Neural progenitor cell (in vitro differentiated cells): ENCODE results near the gene STK32B. TPM values are rescaled to one million over a fixed set of nuclear protein-coding genes. Genes with fewer than 3 reads are reported as not detected.

Experiments
- DNase-seq: peaks from one replicate; pipeline ENCODE4 v3.0.0-alpha.2; 2016; ENCODE audit warnings: low spot score
- H2AFZ ChIP-seq: fragments of 200-600 bp; sonication (generic); replicated peaks from 2 replicates; pipeline ENCODE4 v1.6.1; 2016; ENCODE audit warnings: antibody characterized with exemption
- H3F3A ChIP-seq: fragments of 200-600 bp; sonication (generic); 2 replicates; pipeline ENCODE4 v1.6.1; 2016; ENCODE audit warnings: antibody characterized with exemption, low read depth
- H3K27ac ChIP-seq: fragments of 200-600 bp; sonication (generic); 2 replicates; pipeline ENCODE4 v1.5.1; 2016; ENCODE audit warnings: mild to moderate bottlenecking
- H3K27me3 ChIP-seq: fragments of 200-600 bp; sonication (generic); 2 replicates; pipeline ENCODE4 v1.6.1; 2016; ENCODE audit warnings: mild to moderate bottlenecking, moderate library complexity
- H3K36me3 ChIP-seq: fragments of 200-600 bp; sonication (generic); 2 replicates; pipeline ENCODE4 v1.5.1; 2016
- H3K4me1 ChIP-seq: fragments of 200-600 bp; sonication (generic); 2 replicates; pipeline ENCODE4 v1.6.1; 2016; ENCODE audit warnings: mixed run types
- H3K4me2 ChIP-seq: fragments of 200-600 bp; sonication (generic); 2 replicates; pipeline ENCODE4 v1.6.1; 2016
- H3K4me3 ChIP-seq: fragments of 200-600 bp; sonication (generic); 2 replicates; pipeline ENCODE4 v1.5.1; 2016
- H3K79me2 ChIP-seq: fragments of 200-600 bp; sonication (generic); 2 replicates; pipeline ENCODE4 v1.6.1; 2016; ENCODE audit warnings: low read depth
- H3K9ac ChIP-seq: fragments of 200-600 bp; sonication (generic); 2 replicates; pipeline ENCODE4 v1.6.1; 2016
- H3K9me3 ChIP-seq: fragments of 200-600 bp; sonication (generic); 2 replicates; pipeline ENCODE4 v1.5.1; 2016; ENCODE audit warnings: low read depth
- H4K20me1 ChIP-seq: fragments of 200-600 bp; sonication (generic); 2 replicates; pipeline ENCODE4 v1.6.1; 2016; ENCODE audit warnings: low read depth
- H3K27ac Mint-ChIP-seq: 3 replicates; pipeline ENCODE4 v1.8.0; 2021; ENCODE audit warnings: mixed read lengths
- H3K27me3 Mint-ChIP-seq: 2 replicates; pipeline ENCODE4 v1.8.0; 2022; ENCODE audit warnings: low read depth, mild to moderate bottlenecking, inconsistent platforms, moderate library complexity, mixed read lengths; ENCODE audit not compliant: insufficient read depth
- H3K36me3 Mint-ChIP-seq: 3 replicates; pipeline ENCODE4 v1.8.0; 2021; ENCODE audit warnings: mixed read lengths
- H3K4me1 Mint-ChIP-seq: 3 replicates; pipeline ENCODE4 v1.8.0; 2021; ENCODE audit warnings: mixed read lengths
- H3K4me3 Mint-ChIP-seq: 3 replicates; pipeline ENCODE4 v1.8.0; 2021; ENCODE audit warnings: mild to moderate bottlenecking, moderate library complexity, mixed read lengths
- H3K9me3 Mint-ChIP-seq: 3 replicates; pipeline ENCODE4 v1.8.0; 2020; ENCODE audit warnings: mixed read lengths
- EZH2 ChIP-seq: fragments of 200-600 bp; sonication (generic); IDR thresholded peaks from 2 replicates; pipeline ENCODE4 v1.6.1; 2017; ENCODE audit warnings: antibody characterized with exemption, mild to moderate bottlenecking, moderate library complexity
- EZH2phosphoT487 ChIP-seq: fragments of 200-600 bp; sonication (generic); IDR thresholded peaks from 2 replicates; pipeline ENCODE4 v1.6.1; 2017; ENCODE audit warnings: antibody characterized with exemption
- total RNA-seq: library from RNA; depleted of rRNA; stranded (reverse); fragments of >200 nt; gene quantifications from 2 replicates; pipeline ENCODE4 v1.2.3, GENCODE V29; 2015; ENCODE audit warnings: low replicate concordance
- TF ChIP-seq, protein P1 (sequence below): fragments of 200-600 bp; sonication (generic); IDR thresholded peaks from 2 replicates; pipeline ENCODE4 v1.5.1; 2017; ENCODE audit warnings: antibody characterized with exemption, mild to moderate bottlenecking

Gene STK32B
- total RNA-seq, 1 donor from 2014 or later = 2.5 TPM

DNA sequence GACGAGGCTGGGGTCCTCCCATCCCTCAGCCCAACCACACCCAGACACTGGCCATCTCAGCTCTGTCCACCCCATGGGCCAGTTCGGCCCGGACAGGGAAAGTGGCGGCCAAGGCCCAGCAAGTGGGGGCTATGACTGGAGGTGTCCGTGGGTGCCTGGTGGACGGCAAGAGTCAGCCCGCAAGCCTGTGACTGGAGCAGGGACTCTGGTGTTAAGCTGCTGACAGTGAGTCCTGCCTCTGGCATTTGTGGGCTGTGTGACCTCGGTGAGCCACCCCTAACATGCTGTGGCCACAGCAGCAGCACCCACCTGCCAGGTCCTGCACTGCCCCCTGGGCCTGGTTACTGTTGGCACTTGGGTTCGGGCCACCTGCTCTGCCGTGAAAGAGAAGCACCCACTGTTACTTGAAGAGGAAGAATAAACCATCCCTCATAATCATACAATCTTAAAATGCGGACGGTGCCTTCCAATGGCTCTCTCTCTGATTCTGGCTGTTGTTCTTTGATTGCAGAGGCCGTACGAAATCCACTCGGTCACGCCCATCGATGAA, 405.1 kb downstream of the STK32B start:
- no peaks in the 10 kb centered on the region for H3K4me1 ChIP-seq
- no peak overlapping the region for H3K4me3 Mint-ChIP-seq
- TF ChIP-seq EZH2phosphoT487 = no peak
- TF ChIP-seq, protein P1, sequence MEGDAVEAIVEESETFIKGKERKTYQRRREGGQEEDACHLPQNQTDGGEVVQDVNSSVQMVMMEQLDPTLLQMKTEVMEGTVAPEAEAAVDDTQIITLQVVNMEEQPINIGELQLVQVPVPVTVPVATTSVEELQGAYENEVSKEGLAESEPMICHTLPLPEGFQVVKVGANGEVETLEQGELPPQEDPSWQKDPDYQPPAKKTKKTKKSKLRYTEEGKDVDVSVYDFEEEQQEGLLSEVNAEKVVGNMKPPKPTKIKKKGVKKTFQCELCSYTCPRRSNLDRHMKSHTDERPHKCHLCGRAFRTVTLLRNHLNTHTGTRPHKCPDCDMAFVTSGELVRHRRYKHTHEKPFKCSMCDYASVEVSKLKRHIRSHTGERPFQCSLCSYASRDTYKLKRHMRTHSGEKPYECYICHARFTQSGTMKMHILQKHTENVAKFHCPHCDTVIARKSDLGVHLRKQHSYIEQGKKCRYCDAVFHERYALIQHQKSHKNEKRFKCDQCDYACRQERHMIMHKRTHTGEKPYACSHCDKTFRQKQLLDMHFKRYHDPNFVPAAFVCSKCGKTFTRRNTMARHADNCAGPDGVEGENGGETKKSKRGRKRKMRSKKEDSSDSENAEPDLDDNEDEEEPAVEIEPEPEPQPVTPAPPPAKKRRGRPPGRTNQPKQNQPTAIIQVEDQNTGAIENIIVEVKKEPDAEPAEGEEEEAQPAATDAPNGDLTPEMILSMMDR = no peak
- TF ChIP-seq EZH2 = no peak

DNA sequence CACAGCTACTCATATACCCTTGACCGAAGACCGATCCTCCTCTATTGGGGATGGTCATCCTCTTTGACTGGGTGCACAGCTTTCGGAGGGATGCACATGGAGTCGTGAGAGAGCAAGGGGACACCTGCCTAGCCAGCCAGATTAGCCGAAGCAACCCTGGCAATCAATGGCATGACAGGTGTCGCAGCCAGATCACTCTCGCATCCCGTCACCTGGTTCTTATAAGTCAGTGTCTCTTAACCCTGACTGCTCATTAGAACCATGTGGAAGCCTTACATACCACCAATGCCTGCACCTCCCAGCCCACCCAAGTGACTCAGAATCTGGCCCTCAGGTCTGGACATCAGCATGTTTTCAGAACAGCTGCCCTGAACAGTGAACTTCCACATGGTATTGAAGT, 407.4 kb downstream of the STK32B start:
- Histone ChIP-seq H3K4me3 (no peak overlapping the region), H3K4me1 (no peaks in the 10 kb centered on the region), H2AFZ (no peak overlapping the region), H3K36me3 (no peaks in the 10 kb centered on the region), H3K27me3 (no peaks in the 10 kb centered on the region), H3K27ac (no peak overlapping the region), H3K79me2 (no peaks in the 10 kb centered on the region), H3K4me2 (no peak overlapping the region), H3K9ac (no peak overlapping the region), H4K20me1 (no peaks in the 10 kb centered on the region), H3K9me3 (no peaks in the 10 kb centered on the region), H3F3A (no peaks in the 10 kb centered on the region)
- no peak for DNase-seq
- Mint-ChIP-seq H3K4me3 (no peak overlapping the region), H3K4me1 (peaks cover 2% of the 10 kb centered on the region), H3K9me3 (no peaks in the 10 kb centered on the region), H3K27me3 (peaks cover 2% of the 10 kb centered on the region), H3K36me3 (no peaks in the 10 kb centered on the region), H3K27ac (no peak overlapping the region)
- no peak for TF ChIP-seq EZH2phosphoT487
- TF ChIP-seq, protein P1 = no peak
- no peak for TF ChIP-seq EZH2

More for the DNA sequence above, 405.1 kb downstream of the STK32B start:
- Histone ChIP-seq H3K9ac (no peak overlapping the region), H3K4me3 (no peak overlapping the region), H3K9me3 (no peaks in the 10 kb centered on the region), H2AFZ (no peak overlapping the region), H3K79me2 (no peaks in the 10 kb centered on the region), H3K27me3 (no peaks in the 10 kb centered on the region), H3K36me3 (no peaks in the 10 kb centered on the region), H3K27ac (no peak overlapping the region), H3K4me2 (no peak overlapping the region), H4K20me1 (no peaks in the 10 kb centered on the region), H3F3A (no peaks in the 10 kb centered on the region)
- no peaks in the 10 kb centered on the region for H3K9me3 Mint-ChIP-seq
- peaks cover 2% of the 10 kb centered on the region for H3K4me1 Mint-ChIP-seq
- H3K27ac Mint-ChIP-seq = peak overlapping the region; percentile 25
- H3K36me3 Mint-ChIP-seq = no peaks in the 10 kb centered on the region
- peaks cover 3% of the 10 kb centered on the region for H3K27me3 Mint-ChIP-seq
- no peak for DNase-seq

DNA sequence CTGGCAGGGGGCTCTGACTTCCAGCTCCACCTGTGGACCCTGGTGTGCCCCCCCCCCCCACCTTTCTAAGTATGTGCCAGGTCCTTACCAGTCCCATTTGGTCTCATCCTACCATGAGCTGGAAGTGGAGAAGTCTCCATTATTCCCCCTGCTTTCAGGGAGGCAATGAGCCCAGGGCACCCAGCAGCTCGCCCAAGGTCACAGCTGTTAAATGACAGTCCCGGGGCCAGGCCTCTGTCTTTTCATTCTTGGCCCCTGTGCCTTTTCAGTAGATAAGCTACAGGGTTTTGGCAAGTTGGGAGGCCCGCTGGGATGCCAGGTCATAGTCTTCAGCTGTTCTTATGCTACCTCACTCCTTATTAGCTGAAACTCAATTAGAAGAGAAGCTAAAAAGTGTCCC, 408.0 kb downstream of the STK32B start:
- Histone ChIP-seq H3F3A (no peaks in the 10 kb centered on the region), H3K79me2 (no peaks in the 10 kb centered on the region), H3K9ac (no peak overlapping the region), H3K27ac (no peak overlapping the region), H3K4me1 (no peaks in the 10 kb centered on the region), H3K4me2 (no peak overlapping the region), H2AFZ (no peak overlapping the region), H3K27me3 (no peaks in the 10 kb centered on the region), H4K20me1 (no peaks in the 10 kb centered on the region), H3K9me3 (no peaks in the 10 kb centered on the region), H3K4me3 (no peak overlapping the region), H3K36me3 (no peaks in the 10 kb centered on the region)
- Mint-ChIP-seq H3K4me1 (peaks cover 2% of the 10 kb centered on the region), H3K36me3 (no peaks in the 10 kb centered on the region), H3K9me3 (no peaks in the 10 kb centered on the region), H3K27me3 (peaks cover 2% of the 10 kb centered on the region), H3K27ac (no peak overlapping the region), H3K4me3 (no peak overlapping the region)
- TF ChIP-seq EZH2phosphoT487 = no peak
- no peak for TF ChIP-seq EZH2
- TF ChIP-seq, protein P1 = no peak
- no peak for DNase-seq
